HFF-Myc (cell line): ENCODE data around the gene FAM241B.

Experiments used
- DNase-seq: peaks from one replicate; pipeline ENCODE4 v3.0.0-alpha.2; 2011; ENCODE audit warnings: low read depth; ENCODE audit errors: extremely low read depth
- H3K4me3 ChIP-seq: replicated peaks from 2 replicates; pipeline ENCODE4 v1.5.1; 2011; ENCODE audit warnings: low read depth, mild to moderate bottlenecking, control low read depth, low read length
- CTCF ChIP-seq: IDR thresholded peaks from 2 replicates; pipeline ENCODE4 v1.5.1; 2012; ENCODE audit warnings: mild to moderate bottlenecking, low read depth, low read length, control low read depth; ENCODE audit errors: missing control alignments

FAM241B gene

GRCh38 chr10:69629897-69630650 lies at the start of gene FAM241B:
Gene FAM241B (plus strand): TSS chr10:69630247. CDS start chr10:69631744, 1,497 bp downstream.
- DNase-seq, result no peak
- peak within 1 kb of the TSS; percentile 24 for H3K4me3 ChIP-seq
- TF ChIP-seq CTCF, result peak; percentile 82

- no peak for TF ChIP-seq CTCF
- DNase-seq, result no peak
- no peak overlapping the region for H3K4me3 ChIP-seq
Observed at GRCh38 chr10:69580435-69580834, 49.6 kb upstream of the FAM241B start.

GRCh38 chr10:69583106-69583505 lies 46.9 kb upstream of the FAM241B start:
- no peak overlapping the region for H3K4me3 ChIP-seq
- no peak for DNase-seq
- no peak for TF ChIP-seq CTCF

GRCh38 chr10:69584624-69585023 lies 45.4 kb upstream of the FAM241B start:
- no peak overlapping the region for H3K4me3 ChIP-seq
- no peak for DNase-seq
- TF ChIP-seq CTCF, result no peak

GRCh38 chr10:69588358-69588757 lies 41.7 kb upstream of the FAM241B start:
- no peak for TF ChIP-seq CTCF
- no peak overlapping the region for H3K4me3 ChIP-seq
- DNase-seq, result no peak

GRCh38 chr10:69600761-69601330 lies 29.2 kb upstream of the FAM241B start:
- TF ChIP-seq CTCF, result no peak
- no peak overlapping the region for H3K4me3 ChIP-seq
- DNase-seq, result no peak

GRCh38 chr10:69609077-69609476 lies 21.0 kb upstream of the FAM241B start:
- DNase-seq, result no peak
- TF ChIP-seq CTCF, result no peak
- no peak overlapping the region for H3K4me3 ChIP-seq
